Fibroblast of villous mesenchyme (primary cell): ENCODE measurements around the gene TSGA10IP. TPM values are rescaled to one million over a fixed set of nuclear protein-coding genes. Genes with fewer than 3 reads are reported as not detected.
A peak's percentile ranks its signal among the peaks of the same experiment; 100 is the strongest.

Source experiments
- DNase-seq: peaks from one replicate; pipeline ENCODE4 v3.0.0-alpha.2; 2010; ENCODE audit warnings: low read depth
- H3K4me3 ChIP-seq: 2 replicates; pipeline ENCODE4 v1.5.1; 2011; ENCODE audit warnings: low read depth, mild to moderate bottlenecking, low read length
- total RNA-seq: library from RNA; depleted of rRNA; stranded (reverse); fragments of >200 nt; gene quantifications from 2 replicates; pipeline ENCODE4 v1.2.3, GENCODE V29; 2012
- TF ChIP-seq, protein P1 (sequence below): IDR thresholded peaks from 2 replicates; pipeline ENCODE4 v1.5.1; 2012; ENCODE audit warnings: low read depth, mild to moderate bottlenecking, low read length; ENCODE audit not compliant: insufficient read depth

The TSGA10IP gene
- total RNA-seq, 1 donor: not detected

- no peak overlapping the region for H3K4me3 ChIP-seq
- DNase-seq: peak; percentile 71
- TF ChIP-seq, protein P1, sequence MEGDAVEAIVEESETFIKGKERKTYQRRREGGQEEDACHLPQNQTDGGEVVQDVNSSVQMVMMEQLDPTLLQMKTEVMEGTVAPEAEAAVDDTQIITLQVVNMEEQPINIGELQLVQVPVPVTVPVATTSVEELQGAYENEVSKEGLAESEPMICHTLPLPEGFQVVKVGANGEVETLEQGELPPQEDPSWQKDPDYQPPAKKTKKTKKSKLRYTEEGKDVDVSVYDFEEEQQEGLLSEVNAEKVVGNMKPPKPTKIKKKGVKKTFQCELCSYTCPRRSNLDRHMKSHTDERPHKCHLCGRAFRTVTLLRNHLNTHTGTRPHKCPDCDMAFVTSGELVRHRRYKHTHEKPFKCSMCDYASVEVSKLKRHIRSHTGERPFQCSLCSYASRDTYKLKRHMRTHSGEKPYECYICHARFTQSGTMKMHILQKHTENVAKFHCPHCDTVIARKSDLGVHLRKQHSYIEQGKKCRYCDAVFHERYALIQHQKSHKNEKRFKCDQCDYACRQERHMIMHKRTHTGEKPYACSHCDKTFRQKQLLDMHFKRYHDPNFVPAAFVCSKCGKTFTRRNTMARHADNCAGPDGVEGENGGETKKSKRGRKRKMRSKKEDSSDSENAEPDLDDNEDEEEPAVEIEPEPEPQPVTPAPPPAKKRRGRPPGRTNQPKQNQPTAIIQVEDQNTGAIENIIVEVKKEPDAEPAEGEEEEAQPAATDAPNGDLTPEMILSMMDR: no peak
These were observed 11.3 kb upstream of the TSGA10IP start for GRCh38 chr11:65934014-65934413.

- no peak overlapping the region for H3K4me3 ChIP-seq
- TF ChIP-seq, protein P1: no peak
- DNase-seq: no peak
These were observed 7.5 kb upstream of the TSGA10IP start for GRCh38 chr11:65937766-65938165.

DNA sequence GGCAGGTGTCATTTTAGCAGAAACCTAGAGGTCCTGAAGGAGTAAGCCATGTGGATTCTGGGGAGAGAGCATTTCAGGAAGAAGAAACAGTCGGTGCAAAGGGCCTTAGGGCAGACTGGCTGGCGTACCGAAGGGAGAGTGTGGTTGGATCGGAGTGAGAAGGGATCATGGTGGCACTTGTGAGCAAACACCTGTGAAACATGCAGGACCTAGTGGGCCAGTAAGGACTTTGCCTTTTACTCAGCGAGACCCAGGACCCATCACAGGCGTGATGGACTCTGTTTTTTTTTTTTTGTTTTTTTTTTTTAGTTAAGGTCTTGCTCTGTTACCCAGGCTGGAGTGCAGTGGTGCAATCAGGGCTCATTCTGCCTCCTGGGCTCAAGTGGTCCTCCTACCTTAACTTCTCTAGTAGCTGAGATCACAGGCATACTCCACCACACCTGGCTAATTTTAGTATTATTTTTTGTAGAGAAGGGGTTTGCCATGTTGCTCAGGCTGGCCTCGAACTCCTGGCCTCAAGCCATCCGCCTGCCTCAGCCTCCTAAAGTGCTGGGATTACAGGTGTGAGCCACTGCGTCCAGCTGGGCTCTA is 3.5 kb upstream of the TSGA10IP start:
- H3K4me3 ChIP-seq: no peak overlapping the region
- no peak for DNase-seq
- TF ChIP-seq, protein P1: no peak

GRCh38 chr11:65942531-65942930 is 2.7 kb upstream of the TSGA10IP start:
- no peak overlapping the region for H3K4me3 ChIP-seq
- DNase-seq: no peak
- TF ChIP-seq, protein P1: no peak

DNA sequence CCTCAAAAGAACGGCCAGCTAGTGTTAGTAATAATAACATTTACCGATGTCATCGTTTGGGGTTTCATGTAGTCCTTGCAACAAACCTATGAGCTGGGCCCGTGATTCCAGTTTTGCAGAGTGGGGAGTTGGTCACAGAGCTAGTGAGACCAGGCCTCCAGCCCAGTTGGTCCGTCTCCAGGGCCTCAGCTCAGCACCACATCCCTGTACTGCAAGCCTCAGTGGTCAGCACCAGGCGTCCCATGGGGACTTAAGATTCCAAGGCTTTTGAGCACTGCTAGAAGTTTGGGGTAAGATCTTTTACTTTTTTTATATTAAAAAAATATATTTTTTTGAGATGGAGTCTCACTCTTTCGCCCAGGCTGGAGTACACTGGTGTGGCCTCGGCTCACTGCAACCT is 1.1 kb upstream of the TSGA10IP start:
- H3K4me3 ChIP-seq: no peak overlapping the region
- TF ChIP-seq, protein P1: no peak
- no peak for DNase-seq

- DNase-seq: no peak
- H3K4me3 ChIP-seq: no peak overlapping the region
- TF ChIP-seq, protein P1: no peak
These were observed 513 bp upstream of the TSGA10IP start for GRCh38 chr11:65944767-65945166.
